K562 (cell line): ENCODE measurements around the gene ALOX12. TPM values are rescaled to one million over a fixed set of nuclear protein-coding genes. Genes with fewer than 3 reads are reported as not detected.
A peak's percentile ranks its signal among the peaks of the same experiment; 100 is the strongest.

Experiments
- ATAC-seq: fragments of 200-7000 bp; cut with Tn5 transposase; 3 replicates; pipeline ENCODE4 v1.9.1; 2020; ENCODE audit warnings: moderate library complexity
- BruUV-seq: library from RNA; stranded (reverse); fragments of 400-500 nt; replicated peaks from 2 replicates; lab custom pipeline; 2021; lab: Mats Ljungman, UMichigan
- CTCF ChIA-PET: fragments of 300-600 bp; formaldehyde crosslinking; extraction: SDS; loops from one replicate; lab custom pipeline; 2021; ENCODE audit warnings: low intra/inter-chr PET ratio; lab: Yijun Ruan, JAX
- POLR2A ChIA-PET: fragments of 300-600, 350-650 bp; sonication (Branson Sonifier 250); formaldehyde crosslinking; extraction: SDS; loops from one replicate; lab custom pipeline; 2021; ENCODE audit warnings: antibody characterized with exemption, inconsistent platforms; lab: Yijun Ruan, JAX
- DNase-seq, 4 experiments: peaks; one replicate each; pipeline versions ENCODE4 v3.0.0 to v3.0.0-alpha.2; 2011 to 2018; ENCODE audit warnings: low spot score in 3 of 4, mixed read lengths in 3 of 4; ENCODE audit errors: extremely low read depth in 1 of 4
- FAIRE-seq: peaks from 2 replicates; lab custom pipeline; 2011; peaks lifted over from hg19 to GRCh38; lab: Jason Lieb, UNC
- H2AFZ ChIP-seq: 2 replicates; pipeline ENCODE4 v1.6.0; 2011; ENCODE audit warnings: low read depth, low read length, control low read depth, inconsistent platforms
- H3K27ac ChIP-seq: fragments of 200-600 bp; 3 replicates; pipeline ENCODE4 v1.8.0; 2011; ENCODE audit warnings: low read depth, mild to moderate bottlenecking, control low read depth, inconsistent platforms, low read length, moderate library complexity, mixed read lengths; ENCODE audit errors: extremely low read depth
- H3K27me3 ChIP-seq, 2 experiments: fragments of 300-600 bp in 1 of 2; 2 replicates in 1 of 2; 3 replicates in 1 of 2; pipeline versions ENCODE4 v1.6.0 to v1.8.0; 2011; ENCODE audit warnings: inconsistent platforms in 2 of 2, low read length in 2 of 2, mild to moderate bottlenecking in 1 of 2, mixed read lengths in 1 of 2, moderate library complexity in 1 of 2; ENCODE audit not compliant: control insufficient read depth in 2 of 2, insufficient read depth in 2 of 2
- H3K36me3 ChIP-seq: fragments of 300-600 bp; 3 replicates; pipeline ENCODE4 v1.8.0; 2011; ENCODE audit warnings: mild to moderate bottlenecking, low read length, inconsistent platforms; ENCODE audit not compliant: control insufficient read depth, insufficient read depth
- H3K4me1 ChIP-seq, 2 experiments: fragments of 200-600 bp in 1 of 2; replicated peaks in 1 of 2; 2 replicates in 1 of 2; 3 replicates in 1 of 2; pipeline versions ENCODE4 v1.5.1 to v1.8.0; 2011; ENCODE audit warnings: inconsistent platforms in 2 of 2, low read length in 2 of 2, mild to moderate bottlenecking in 1 of 2, mixed read lengths in 1 of 2, moderate library complexity in 1 of 2; ENCODE audit not compliant: control insufficient read depth in 2 of 2, insufficient read depth in 2 of 2
- H3K4me2 ChIP-seq: 2 replicates; pipeline ENCODE4 v1.6.1; 2011; ENCODE audit warnings: low read length, control low read depth, inconsistent platforms, mixed read lengths; ENCODE audit not compliant: insufficient read depth
- H3K4me3 ChIP-seq: fragments of 200-600 bp; sonication (generic), shearing (Covaris generic); 2 replicates; pipeline ENCODE4 v1.5.1; 2016; ENCODE audit warnings: control low read depth, inconsistent platforms
- H3K79me2 ChIP-seq: fragments of 200-600 bp; 3 replicates; pipeline ENCODE4 v1.8.0; 2011; ENCODE audit warnings: low read length, inconsistent platforms; ENCODE audit not compliant: control insufficient read depth, insufficient read depth
- H3K9ac ChIP-seq, 2 experiments: 2 replicates each; pipeline versions ENCODE4 v1.6.0 to v1.6.1; 2011; ENCODE audit warnings: low read depth in 2 of 2, low read length in 2 of 2, control low read depth in 1 of 2, inconsistent platforms in 1 of 2, mild to moderate bottlenecking in 1 of 2, mixed read lengths in 1 of 2; ENCODE audit not compliant: insufficient read depth in 1 of 2
- H3K9me1 ChIP-seq: one replicate; pipeline ENCODE4 v1.6.0; 2011; ENCODE audit warnings: inconsistent platforms, mild to moderate bottlenecking, low read length, moderate library complexity; ENCODE audit not compliant: control insufficient read depth, insufficient read depth
- H3K9me3 ChIP-seq: replicated peaks from 2 replicates; pipeline ENCODE4 v1.5.1; 2011; ENCODE audit warnings: low read depth, low read length, inconsistent platforms; ENCODE audit not compliant: control insufficient read depth, insufficient read depth
- H4K20me1 ChIP-seq: replicated peaks from 2 replicates; pipeline ENCODE4 v1.6.1; 2011; ENCODE audit warnings: low read length, inconsistent platforms, mixed read lengths; ENCODE audit not compliant: control insufficient read depth, insufficient read depth
- FIP1L1 ChIP-seq: fragments of 200-400 bp; formaldehyde crosslinking; IDR thresholded peaks from 2 replicates; pipeline ENCODE4 v1.6.1; 2018; ENCODE audit warnings: mild to moderate bottlenecking, low read depth, low read length; ENCODE audit not compliant: poor library complexity, severe bottlenecking
- L3MBTL2 ChIP-seq: fragments of 450-650 bp; IDR thresholded peaks from 2 replicates; pipeline ENCODE4 v1.6.1; 2016; ENCODE audit warnings: mild to moderate bottlenecking, moderate library complexity
- MGA ChIP-seq: fragments of 450-650 bp; IDR thresholded peaks from 2 replicates; pipeline ENCODE4 v1.6.1; 2016; ENCODE audit warnings: mild to moderate bottlenecking, moderate library complexity
- SRF ChIP-seq, 2 experiments: fragments of 250-450, 450-650 bp in 1 of 2; sonication (Bioruptor Pico) in 1 of 2; sonication (generic) in 1 of 2; formaldehyde crosslinking; IDR thresholded peaks; 2 replicates each; pipeline versions ENCODE4 v1.5.0 to v1.5.1; 2020 to 2022; ENCODE audit warnings: mild to moderate bottlenecking in 1 of 2, missing genetic modification reagents in 1 of 2
- ZNF592 ChIP-seq: fragments of 450-650 bp; IDR thresholded peaks from 2 replicates; pipeline ENCODE4 v1.6.1; 2017; ENCODE audit warnings: antibody characterized with exemption, mild to moderate bottlenecking
- WGBS: fragments of 100-300 bp; shearing (Covaris generic); methylation state at CpG from one replicate; pipeline ENCODE4 v1.1.6; 2016; ENCODE audit warnings: low coverage, mixed read lengths; ENCODE audit not compliant: insufficient coverage; ENCODE audit errors: missing lambda C conversion rate; 5-methylcytosine and 5-hydroxymethylcytosine counted together
- in situ Hi-C: fragments of 300-500 bp; cut with MboI; formaldehyde crosslinking; loops from 4 replicates; pipeline ENCODE4 v1.15.0; 2018; ENCODE audit warnings: inconsistent platforms, mixed read lengths
- intact Hi-C: fragments of 100-400 bp; cut with micrococcal nuclease; formaldehyde crosslinking; loops from 2 replicates; pipeline ENCODE4 v1.14.2; 2022
- polyA plus RNA-seq, 8 experiments: library from polyadenylated mRNA; depleted of rRNA in 4 of 8; stranded (reverse) in 5 of 8; unstranded in 3 of 8; fragments of >200 nt; fragmentation: Nextera tagmentation in 2 of 8; fragmentation: Illumina TruSeq in 1 of 8; extraction: Ambion mirVana in 2 of 8; extraction: Trizol in 1 of 8; gene quantifications; 2 replicates each; pipeline versions ENCODE4 v1.2.1 to v1.2.3, GENCODE V29; 2011 to 2014; ENCODE audit warnings: inconsistent platforms in 1 of 8, missing spikeins in 1 of 8
- total RNA-seq, 7 experiments: library from RNA; depleted of rRNA in 6 of 7; stranded (reverse); fragments of >200 nt in 6 of 7; fragmentation: Illumina TruSeq in 2 of 7; extraction: Trizol in 2 of 7; gene quantifications; 2 replicates each; pipeline versions ENCODE4 v1.2.1 to v1.2.3, GENCODE V29; 2011 to 2021; ENCODE audit warnings: low replicate concordance in 1 of 7

Gene ALOX12
- total and polyA plus RNA-seq, 9 of the 15 experiments (the other 6 are each of a cell fraction or from before 2014, with no cell fraction given): 0.09 to 1.1 (median 0.47) TPM; not detected in 1

GRCh38 chr17:6948562-6948961 lies 47.3 kb upstream of the ALOX12 start:
- POLR2A ChIA-PET: interaction anchor here (0.6 to 1.1 kb wide), 3 partner anchors 9 to 21 kb away, joined by 3 to 4 read pairs (median 3); no protein-coding TSS in a partner anchor
- in situ Hi-C loops: no loop called here
- peaks cover 0 to 6% of the 10 kb centered on the region in 2 experiments; a peak in 2 of 5 replicates for H3K4me1 ChIP-seq
- no peaks in the 10 kb centered on the region for H3K79me2 ChIP-seq
- intact Hi-C loops: no loop called here
- no peaks in the 10 kb centered on the region for H3K36me3 ChIP-seq
- H3K4me3 ChIP-seq: no peak overlapping the region
- H3K9me3 ChIP-seq: no peaks in the 10 kb centered on the region
- no peaks in the 10 kb centered on the region for H3K27me3 ChIP-seq
- no peaks in the 10 kb centered on the region for H4K20me1 ChIP-seq
- H3K4me2 ChIP-seq: no peak overlapping the region
- peak overlapping the region; percentile 84 for H2AFZ ChIP-seq
- CTCF ChIA-PET: no interaction called here
- no peak overlapping the region for H3K9ac ChIP-seq
- no peaks in the 10 kb centered on the region for H3K9me1 ChIP-seq
- WGBS: 18% methylated on average over 5 of the region's 5 CpGs
- H3K27ac ChIP-seq: peak overlapping the region; percentile 49; the same call in 1 of the 3 replicates
- no peak for FAIRE-seq
- no TSS peak for BruUV-seq
- no peak for DNase-seq
- peak; percentile 50 for TF ChIP-seq MGA
- peak in 1 of 2 experiments; percentile 29; a peak in 1 of 4 replicates for TF ChIP-seq SRF (CRISPR knock-in tag; IDR thresholded peaks at IDR 0.05)
- 0 out of 2 replicates have a peak, but pooled peaks have one; percentile 22 for TF ChIP-seq L3MBTL2
- 0 out of 2 replicates have a peak, but pooled peaks have one; percentile 10 for TF ChIP-seq ZNF592
- TF ChIP-seq FIP1L1: no peak
- ATAC-seq: no peak
